HepG2 (cell line): ENCODE measurements around the gene MADCAM1. TPM values are rescaled to one million over a fixed set of nuclear protein-coding genes. Genes with fewer than 3 reads are reported as not detected.

Experiments used
- ATAC-seq: fragments of 200-7000 bp; cut with Tn5 transposase; 3 replicates; pipeline ENCODE4 v1.9.1; 2020; ENCODE audit warnings: mild to moderate bottlenecking, moderate library complexity
- BruUV-seq: library from RNA; stranded (reverse); fragments of 400-500 nt; replicated peaks from 2 replicates; lab custom pipeline; 2021; lab: Mats Ljungman, UMichigan
- CTCF ChIA-PET: fragments of 300-600 bp; formaldehyde crosslinking; extraction: SDS; loops from one replicate; lab custom pipeline; 2021; ENCODE audit warnings: low total read pairs, inconsistent platforms, low intra/inter-chr PET ratio; lab: Yijun Ruan, JAX
- POLR2A ChIA-PET: fragments of 350-600 bp; sonication (Branson Sonifier 250); formaldehyde crosslinking; loops from one replicate; lab custom pipeline; 2020; ENCODE audit warnings: antibody characterized with exemption, inconsistent platforms; lab: Yijun Ruan, JAX
- DNase-seq: peaks from one replicate; pipeline ENCODE4 v3.0.0-alpha.2; 2015; ENCODE audit warnings: low spot score
- FAIRE-seq: peaks from 3 replicates; lab custom pipeline; 2011; peaks lifted over from hg19 to GRCh38; lab: Jason Lieb, UNC
- H2AFZ ChIP-seq: one replicate; pipeline ENCODE4 v1.6.1; 2011; ENCODE audit warnings: low read length, inconsistent platforms
- H3K27ac ChIP-seq: fragments of 300-600 bp; 3 replicates; pipeline ENCODE4 v1.8.0; 2011; ENCODE audit warnings: mixed run types, mild to moderate bottlenecking, mixed read lengths, low read length, inconsistent platforms; ENCODE audit not compliant: insufficient read depth; ENCODE audit errors: extremely low read length
- H3K27me3 ChIP-seq, 2 experiments: fragments of 200-600 bp in 1 of 2; 2 replicates in 1 of 2; 3 replicates in 1 of 2; pipeline versions ENCODE4 v1.6.0 to v1.8.0; 2011; ENCODE audit warnings: low read length in 2 of 2, mild to moderate bottlenecking in 2 of 2, moderate library complexity in 2 of 2, inconsistent platforms in 1 of 2; ENCODE audit not compliant: insufficient read depth in 2 of 2, control insufficient read depth in 1 of 2
- H3K36me3 ChIP-seq, 2 experiments: fragments of 200-600 bp in 1 of 2; replicated peaks in 1 of 2; 2 replicates in 1 of 2; 3 replicates in 1 of 2; pipeline versions ENCODE4 v1.5.1 to v1.8.0; 2011; ENCODE audit warnings: low read length in 2 of 2, inconsistent platforms in 1 of 2; ENCODE audit not compliant: insufficient read depth in 2 of 2, control insufficient read depth in 1 of 2
- H3K4me1 ChIP-seq: 2 replicates; pipeline ENCODE4 v1.5.1; 2012; ENCODE audit warnings: low read length, inconsistent platforms; ENCODE audit not compliant: insufficient read depth
- H3K4me2 ChIP-seq: 2 replicates; pipeline ENCODE4 v1.6.0; 2011; ENCODE audit warnings: low read depth, low read length, inconsistent platforms
- H3K4me3 ChIP-seq, 3 experiments: fragments of 200-600 bp in 1 of 3; sonication (generic), shearing (Covaris generic) in 1 of 3; replicated peaks in 1 of 3; 2 replicates each; pipeline ENCODE4 v1.5.1; 2011 to 2016; ENCODE audit warnings: low read length in 3 of 3, inconsistent platforms in 2 of 3, low read depth in 2 of 3, mild to moderate bottlenecking in 2 of 3, control low read depth in 1 of 3, mixed read lengths in 1 of 3; ENCODE audit not compliant: insufficient read depth in 1 of 3
- H3K79me2 ChIP-seq: one replicate; pipeline ENCODE4 v1.6.1; 2011; ENCODE audit warnings: low read length, inconsistent platforms; ENCODE audit not compliant: insufficient read depth
- H3K9ac ChIP-seq: 2 replicates; pipeline ENCODE4 v1.6.0; 2011; ENCODE audit warnings: mild to moderate bottlenecking, low read depth, low read length, inconsistent platforms; ENCODE audit not compliant: insufficient read depth
- H3K9me3 ChIP-seq: 2 replicates; pipeline ENCODE4 v1.5.1; 2012; ENCODE audit warnings: mild to moderate bottlenecking, low read length
- H4K20me1 ChIP-seq: 2 replicates; pipeline ENCODE4 v1.6.0; 2011; ENCODE audit warnings: inconsistent platforms, mild to moderate bottlenecking, low read length, moderate library complexity; ENCODE audit not compliant: insufficient read depth
- CBX1 ChIP-seq: IDR thresholded peaks from one replicate; pipeline ENCODE4 v1.6.1; 2016; ENCODE audit warnings: antibody characterized with exemption, low read depth
- FOXK1 ChIP-seq: sonication (generic); formaldehyde crosslinking; IDR thresholded peaks from 2 replicates; pipeline ENCODE4 v1.4.0; 2020; ENCODE audit warnings: low read depth, missing genetic modification reagents, borderline replicate concordance
- GTF3A ChIP-seq: sonication (generic); formaldehyde crosslinking; conservative IDR thresholded peaks from 2 replicates; pipeline ENCODE4 v1.4.0; 2020; ENCODE audit warnings: mild to moderate bottlenecking, missing genetic modification reagents
- NPAS2 ChIP-seq: sonication (generic); formaldehyde crosslinking; IDR thresholded peaks from 2 replicates; pipeline ENCODE4 v1.8.0; 2022; ENCODE audit warnings: mild to moderate bottlenecking, missing genetic modification reagents, borderline replicate concordance
- RFX5 ChIP-seq: IDR thresholded peaks from 2 replicates; pipeline ENCODE4 v1.6.1; 2011; ENCODE audit warnings: low read depth, low read length, improper control_type of control experiment
- SMAD3 ChIP-seq: sonication (generic); formaldehyde crosslinking; IDR thresholded peaks from 2 replicates; pipeline ENCODE4 v1.4.0; 2020; ENCODE audit warnings: missing genetic modification reagents
- UBTF ChIP-seq: sonication (generic); formaldehyde crosslinking; IDR thresholded peaks from 2 replicates; pipeline ENCODE4 v1.4.0; 2020; ENCODE audit warnings: mild to moderate bottlenecking, missing genetic modification reagents
- ZNF382 ChIP-seq: sonication (generic); formaldehyde crosslinking; IDR thresholded peaks from 2 replicates; pipeline ENCODE4 v1.5.0; 2020; ENCODE audit warnings: missing genetic modification reagents, mild to moderate bottlenecking, borderline replicate concordance
- ZNF772 ChIP-seq: sonication (generic); formaldehyde crosslinking; IDR thresholded peaks from 2 replicates; pipeline ENCODE4 v1.5.0; 2020; ENCODE audit warnings: mild to moderate bottlenecking, missing genetic modification reagents
- ZSCAN20 ChIP-seq: sonication (generic); formaldehyde crosslinking; IDR thresholded peaks from 2 replicates; pipeline ENCODE4 v1.4.0; 2020; ENCODE audit warnings: missing genetic modification reagents, mild to moderate bottlenecking, borderline replicate concordance
- WGBS: methylation state at CpG from one replicate; pipeline ENCODE4 v1.1.6; 2017; ENCODE audit warnings: low lambda C conversion rate; 5-methylcytosine and 5-hydroxymethylcytosine counted together
- in situ Hi-C: cut with HindIII; loops from 2 replicates; pipeline ENCODE4 v1.10.0; 2017; ENCODE audit warnings: low pct_unique_long_range_greater_than_20kb; ENCODE audit not compliant: extremely low pct_ligation_motif_present
- intact Hi-C: fragments of 100-400 bp; cut with micrococcal nuclease; formaldehyde crosslinking; loops from one replicate; pipeline ENCODE4 v1.10.0; 2022; ENCODE audit not compliant: unreplicated experiment
- polyA plus RNA-seq, 8 experiments: library from polyadenylated mRNA; depleted of rRNA in 3 of 8; stranded (reverse) in 7 of 8; unstranded in 1 of 8; fragments of >200 nt; fragmentation: Illumina TruSeq in 4 of 8; extraction: Trizol in 4 of 8; gene quantifications; 2 replicates each; pipeline versions ENCODE4 v1.2.1 to v1.2.3, GENCODE V29; 2011 to 2016; ENCODE audit warnings: low read depth in 4 of 8, missing spikeins in 1 of 8, mixed read lengths in 1 of 8; ENCODE audit not compliant: insufficient read depth in 1 of 8
- total RNA-seq, 5 experiments: library from RNA; depleted of rRNA; stranded (reverse); fragments of >200 nt; fragmentation: Illumina TruSeq; extraction: Trizol; gene quantifications; 2 replicates each; pipeline ENCODE4 v1.2.3, GENCODE V29; 2016; ENCODE audit warnings: low read depth in 1 of 5
- TF ChIP-seq, protein P1 (sequence below): sonication (generic); formaldehyde crosslinking; IDR thresholded peaks from 2 replicates; pipeline ENCODE4 v1.5.0; 2020; ENCODE audit warnings: missing genetic modification reagents, mild to moderate bottlenecking, borderline replicate concordance
- TF ChIP-seq, protein P2 (sequence below): sonication (generic); formaldehyde crosslinking; IDR thresholded peaks from one replicate; pipeline ENCODE4 v1.5.1; 2020; ENCODE audit warnings: mild to moderate bottlenecking, missing genetic modification reagents; ENCODE audit errors: not compliant biosample characterization

The MADCAM1 gene
- total and polyA plus RNA-seq, 2 of the 13 experiments (the other 11 are each of a cell fraction or from before 2014, with no cell fraction given): 0.29 to 0.33 TPM

DNA sequence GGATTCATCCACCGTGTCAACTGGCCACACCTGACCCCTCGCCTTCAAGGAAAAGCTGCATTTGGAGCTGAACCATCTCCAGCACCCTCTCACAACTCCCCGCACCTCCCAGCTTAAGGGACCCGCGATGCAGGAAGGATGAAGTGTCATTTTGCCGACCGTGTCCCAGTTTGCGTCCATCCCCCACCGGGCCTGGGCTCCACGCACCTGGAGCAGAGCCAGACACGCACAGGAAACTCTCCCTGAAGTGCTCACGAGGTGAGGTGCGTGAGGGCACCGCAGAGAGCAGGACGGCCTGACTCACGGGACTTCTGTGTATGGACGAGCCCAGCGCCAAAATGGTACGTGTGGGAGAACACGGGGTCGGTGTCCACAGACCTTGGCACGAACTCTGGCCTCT lies 42.7 kb upstream of the MADCAM1 start:
- Histone ChIP-seq H3K27me3 (no peaks in the 10 kb centered on the region), H2AFZ (no peak overlapping the region), H3K36me3 (no peaks in the 10 kb centered on the region; a peak in 1 of 5 replicates), H3K4me1 (peaks cover 15% of the 10 kb centered on the region), H3K27ac (no peak overlapping the region), H3K9ac (no peak overlapping the region), H3K4me2 (no peak overlapping the region), H3K9me3 (no peaks in the 10 kb centered on the region), H3K4me3 (no peak overlapping the region), H4K20me1 (peaks cover 30% of the 10 kb centered on the region; the same call in 1 of the 2 replicates), H3K79me2 (no peaks in the 10 kb centered on the region)
- no peak for FAIRE-seq
- TF ChIP-seq GTF3A: no peak
- TF ChIP-seq, protein P1, sequence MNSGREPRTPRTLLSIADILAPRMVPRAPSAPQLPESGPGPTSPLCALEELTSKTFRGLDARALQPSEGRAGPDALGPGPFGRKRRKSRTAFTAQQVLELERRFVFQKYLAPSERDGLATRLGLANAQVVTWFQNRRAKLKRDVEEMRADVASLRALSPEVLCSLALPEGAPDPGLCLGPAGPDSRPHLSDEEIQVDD (CRISPR knock-in tag): no peak
- TF ChIP-seq ZNF772 (CRISPR knock-in tag): no peak
- TF ChIP-seq FOXK1: no peak
- TF ChIP-seq, protein P2, sequence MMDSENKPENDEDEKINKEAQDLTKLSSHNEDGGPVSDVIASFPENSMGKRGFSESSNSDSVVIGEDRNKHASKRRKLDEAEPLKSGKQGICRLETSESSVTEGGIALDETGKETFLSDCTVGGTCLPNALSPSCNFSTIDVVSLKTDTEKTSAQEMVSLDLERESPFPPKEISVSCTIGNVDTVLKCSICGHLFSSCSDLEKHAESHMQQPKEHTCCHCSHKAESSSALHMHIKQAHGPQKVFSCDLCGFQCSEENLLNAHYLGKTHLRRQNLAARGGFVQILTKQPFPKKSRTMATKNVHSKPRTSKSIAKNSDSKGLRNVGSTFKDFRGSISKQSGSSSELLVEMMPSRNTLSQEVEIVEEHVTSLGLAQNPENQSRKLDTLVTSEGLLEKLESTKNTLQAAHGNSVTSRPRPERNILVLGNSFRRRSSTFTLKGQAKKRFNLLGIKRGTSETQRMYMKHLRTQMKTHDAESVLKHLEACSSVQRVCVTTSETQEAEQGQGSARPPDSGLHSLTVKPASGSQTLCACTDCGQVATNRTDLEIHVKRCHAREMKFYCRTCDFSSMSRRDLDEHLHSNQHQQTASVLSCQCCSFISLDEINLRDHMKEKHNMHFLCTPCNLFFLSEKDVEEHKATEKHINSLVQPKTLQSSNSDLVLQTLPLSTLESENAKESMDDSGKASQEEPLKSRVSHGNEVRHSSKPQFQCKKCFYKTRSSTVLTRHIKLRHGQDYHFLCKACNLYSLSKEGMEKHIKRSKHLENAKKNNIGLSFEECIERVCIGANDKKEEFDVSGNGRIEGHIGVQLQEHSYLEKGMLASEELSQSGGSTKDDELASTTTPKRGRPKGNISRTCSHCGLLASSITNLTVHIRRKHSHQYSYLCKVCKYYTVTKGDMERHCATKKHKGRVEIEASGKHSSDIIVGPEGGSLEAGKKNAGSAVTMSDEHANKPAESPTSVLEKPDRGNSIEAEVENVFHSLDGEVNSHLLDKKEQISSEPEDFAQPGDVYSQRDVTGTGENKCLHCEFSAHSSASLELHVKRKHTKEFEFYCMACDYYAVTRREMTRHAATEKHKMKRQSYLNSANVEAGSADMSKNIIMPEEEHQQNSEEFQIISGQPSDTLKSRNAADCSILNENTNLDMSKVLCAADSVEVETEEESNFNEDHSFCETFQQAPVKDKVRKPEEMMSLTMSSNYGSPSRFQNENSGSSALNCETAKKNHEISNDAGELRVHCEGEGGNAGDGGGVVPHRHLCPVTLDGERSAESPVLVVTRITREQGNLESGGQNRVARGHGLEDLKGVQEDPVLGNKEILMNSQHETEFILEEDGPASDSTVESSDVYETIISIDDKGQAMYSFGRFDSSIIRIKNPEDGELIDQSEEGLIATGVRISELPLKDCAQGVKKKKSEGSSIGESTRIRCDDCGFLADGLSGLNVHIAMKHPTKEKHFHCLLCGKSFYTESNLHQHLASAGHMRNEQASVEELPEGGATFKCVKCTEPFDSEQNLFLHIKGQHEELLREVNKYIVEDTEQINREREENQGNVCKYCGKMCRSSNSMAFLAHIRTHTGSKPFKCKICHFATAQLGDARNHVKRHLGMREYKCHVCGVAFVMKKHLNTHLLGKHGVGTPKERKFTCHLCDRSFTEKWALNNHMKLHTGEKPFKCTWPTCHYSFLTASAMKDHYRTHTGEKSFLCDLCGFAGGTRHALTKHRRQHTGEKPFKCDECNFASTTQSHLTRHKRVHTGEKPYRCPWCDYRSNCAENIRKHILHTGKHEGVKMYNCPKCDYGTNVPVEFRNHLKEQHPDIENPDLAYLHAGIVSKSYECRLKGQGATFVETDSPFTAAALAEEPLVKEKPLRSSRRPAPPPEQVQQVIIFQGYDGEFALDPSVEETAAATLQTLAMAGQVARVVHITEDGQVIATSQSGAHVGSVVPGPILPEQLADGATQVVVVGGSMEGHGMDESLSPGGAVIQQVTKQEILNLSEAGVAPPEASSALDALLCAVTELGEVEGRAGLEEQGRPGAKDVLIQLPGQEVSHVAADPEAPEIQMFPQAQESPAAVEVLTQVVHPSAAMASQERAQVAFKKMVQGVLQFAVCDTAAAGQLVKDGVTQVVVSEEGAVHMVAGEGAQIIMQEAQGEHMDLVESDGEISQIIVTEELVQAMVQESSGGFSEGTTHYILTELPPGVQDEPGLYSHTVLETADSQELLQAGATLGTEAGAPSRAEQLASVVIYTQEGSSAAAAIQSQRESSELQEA (CRISPR knock-in tag): no peak
- no peak for TF ChIP-seq CBX1
- TF ChIP-seq ZNF382 (CRISPR knock-in tag): no peak
- no peak for TF ChIP-seq RFX5
- TF ChIP-seq NPAS2 (CRISPR knock-in tag): no peak
- no peak for TF ChIP-seq ZSCAN20 (CRISPR knock-in tag)
- TF ChIP-seq SMAD3 (CRISPR knock-in tag): no peak
- TF ChIP-seq UBTF: no peak
- in situ Hi-C loops: no loop called here
- DNase-seq: no peak
- ChIA-PET POLR2A (no interaction called here), CTCF (no interaction called here)
- WGBS: 88% methylated on average over 17 of the region's 22 CpGs
- intact Hi-C loops: no loop called here
- ATAC-seq: no peak
- BruUV-seq: no TSS peak
